ENCODE results near the gene SEL1L.

DNA sequence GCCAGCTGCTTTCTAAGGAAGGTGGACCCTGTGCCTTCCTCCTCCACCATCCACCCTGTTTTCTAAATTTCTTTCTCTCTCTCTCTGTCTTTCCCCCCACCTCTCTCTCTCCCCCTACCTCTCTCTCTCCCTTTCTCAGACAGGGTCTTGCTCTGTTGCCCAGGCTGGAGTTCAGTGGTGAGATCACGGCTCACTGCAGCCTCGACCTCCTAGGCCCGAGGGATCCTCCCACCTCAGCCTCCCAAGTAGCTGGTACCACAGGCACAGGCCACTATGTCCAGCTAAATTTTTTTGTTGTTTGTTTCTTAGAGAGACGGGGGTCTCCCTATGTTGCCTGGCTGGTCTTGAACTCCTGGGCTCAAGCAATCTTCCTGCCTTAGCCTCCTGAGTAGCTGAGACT is 73.7 kb downstream of the SEL1L start:
- TF ChIP-seq CTCF (IDR thresholded peaks at IDR 0.05) (no peak), POLR2A (IDR thresholded peaks at IDR 0.05) (no peak)
